Suprapubic skin (tissue), 4 donors: ENCODE measurements around the gene GARRE1.

Source experiments
- EP300 ChIP-seq: sonication (generic); formaldehyde crosslinking; IDR thresholded peaks from one replicate; pipeline ENCODE4 v1.6.1; 2017; ENCODE audit warnings: antibody characterized with exemption
- POLR2AphosphoS5 ChIP-seq, 3 donors: sonication (generic); formaldehyde crosslinking; IDR thresholded peaks; one replicate each; pipeline ENCODE4 v1.6.1; 2017; ENCODE audit warnings: antibody characterized with exemption in 3 of 3
- TF ChIP-seq, protein P1 (sequence below), 2 donors: fragments of 200-600 bp in 1 of 2; fragments of 450-650 bp in 1 of 2; sonication (generic) in 1 of 2; IDR thresholded peaks; one replicate each; pipeline ENCODE4 v1.5.1; 2016 to 2019; ENCODE audit warnings: antibody characterized with exemption in 2 of 2, mild to moderate bottlenecking in 1 of 2, moderate library complexity in 1 of 2

DNA sequence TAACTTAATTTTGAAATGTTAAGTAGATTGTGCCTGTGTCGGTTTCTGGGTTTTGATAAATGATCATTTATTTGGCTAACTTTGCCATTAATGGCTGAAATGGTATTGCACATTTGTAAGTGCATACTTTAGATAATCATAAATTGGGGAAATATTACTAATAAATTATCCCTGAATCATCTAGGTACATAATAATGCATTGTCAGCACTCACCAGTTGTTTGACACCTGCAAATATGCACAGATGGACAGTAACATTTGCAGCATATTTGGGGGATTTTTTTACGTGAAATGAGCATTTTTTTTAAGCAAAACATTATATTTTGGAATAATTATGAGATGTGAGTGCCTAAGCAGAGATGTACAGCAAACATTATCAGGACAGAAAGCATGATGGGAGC is 41.1 kb upstream of the GARRE1 start:
- TF ChIP-seq EP300 (no peak), POLR2AphosphoS5 (IDR thresholded peaks at IDR 0.05) (no peak)
- TF ChIP-seq, protein P1, sequence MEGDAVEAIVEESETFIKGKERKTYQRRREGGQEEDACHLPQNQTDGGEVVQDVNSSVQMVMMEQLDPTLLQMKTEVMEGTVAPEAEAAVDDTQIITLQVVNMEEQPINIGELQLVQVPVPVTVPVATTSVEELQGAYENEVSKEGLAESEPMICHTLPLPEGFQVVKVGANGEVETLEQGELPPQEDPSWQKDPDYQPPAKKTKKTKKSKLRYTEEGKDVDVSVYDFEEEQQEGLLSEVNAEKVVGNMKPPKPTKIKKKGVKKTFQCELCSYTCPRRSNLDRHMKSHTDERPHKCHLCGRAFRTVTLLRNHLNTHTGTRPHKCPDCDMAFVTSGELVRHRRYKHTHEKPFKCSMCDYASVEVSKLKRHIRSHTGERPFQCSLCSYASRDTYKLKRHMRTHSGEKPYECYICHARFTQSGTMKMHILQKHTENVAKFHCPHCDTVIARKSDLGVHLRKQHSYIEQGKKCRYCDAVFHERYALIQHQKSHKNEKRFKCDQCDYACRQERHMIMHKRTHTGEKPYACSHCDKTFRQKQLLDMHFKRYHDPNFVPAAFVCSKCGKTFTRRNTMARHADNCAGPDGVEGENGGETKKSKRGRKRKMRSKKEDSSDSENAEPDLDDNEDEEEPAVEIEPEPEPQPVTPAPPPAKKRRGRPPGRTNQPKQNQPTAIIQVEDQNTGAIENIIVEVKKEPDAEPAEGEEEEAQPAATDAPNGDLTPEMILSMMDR (IDR thresholded peaks at IDR 0.05) = no peak
